ENCODE results near the gene SCFD2.

DNA sequence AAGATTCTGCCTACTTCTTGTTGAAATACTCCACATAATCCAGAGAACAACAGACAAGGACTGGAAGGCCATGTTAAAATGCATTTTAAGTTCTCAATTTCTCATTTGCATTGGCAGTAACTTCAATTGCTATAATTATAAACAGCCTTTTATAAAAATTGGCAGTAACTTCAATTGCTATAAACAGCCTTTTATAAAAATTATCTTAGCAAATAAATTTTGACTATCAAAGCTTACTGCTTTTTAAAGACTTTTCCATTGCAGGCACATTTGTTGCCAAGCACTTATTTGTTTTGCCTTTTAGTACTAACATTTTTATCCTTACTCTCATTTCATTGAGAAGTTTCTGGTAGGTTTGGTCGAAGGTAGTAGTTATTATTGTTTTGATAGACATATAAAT is 17.8 kb downstream of the SCFD2 start:
- TF ChIP-seq, protein P1, sequence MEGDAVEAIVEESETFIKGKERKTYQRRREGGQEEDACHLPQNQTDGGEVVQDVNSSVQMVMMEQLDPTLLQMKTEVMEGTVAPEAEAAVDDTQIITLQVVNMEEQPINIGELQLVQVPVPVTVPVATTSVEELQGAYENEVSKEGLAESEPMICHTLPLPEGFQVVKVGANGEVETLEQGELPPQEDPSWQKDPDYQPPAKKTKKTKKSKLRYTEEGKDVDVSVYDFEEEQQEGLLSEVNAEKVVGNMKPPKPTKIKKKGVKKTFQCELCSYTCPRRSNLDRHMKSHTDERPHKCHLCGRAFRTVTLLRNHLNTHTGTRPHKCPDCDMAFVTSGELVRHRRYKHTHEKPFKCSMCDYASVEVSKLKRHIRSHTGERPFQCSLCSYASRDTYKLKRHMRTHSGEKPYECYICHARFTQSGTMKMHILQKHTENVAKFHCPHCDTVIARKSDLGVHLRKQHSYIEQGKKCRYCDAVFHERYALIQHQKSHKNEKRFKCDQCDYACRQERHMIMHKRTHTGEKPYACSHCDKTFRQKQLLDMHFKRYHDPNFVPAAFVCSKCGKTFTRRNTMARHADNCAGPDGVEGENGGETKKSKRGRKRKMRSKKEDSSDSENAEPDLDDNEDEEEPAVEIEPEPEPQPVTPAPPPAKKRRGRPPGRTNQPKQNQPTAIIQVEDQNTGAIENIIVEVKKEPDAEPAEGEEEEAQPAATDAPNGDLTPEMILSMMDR (conservative IDR thresholded peaks at IDR 0.05; ENCODE audit: low read depth, low read length) = no peak
- no peak for TF ChIP-seq EZH2 (IDR thresholded peaks at IDR 0.05; ENCODE audit: borderline replicate concordance, low read depth, low read length, poor library complexity, severe bottlenecking)

All from A673 (cell line).